DMS114 treated with DMSO at 0.1 percent for 48 hours (cell line): ENCODE data around the gene HSDL1.

Source experiments
- DNase-seq: peaks from one replicate; lab custom pipeline; 2025; ENCODE audit not compliant: unreplicated experiment; lab: John Stamatoyannopoulos, UW

Gene HSDL1

GRCh38 chr16:84144859-84145639, at the start of gene HSDL1, which contains the start of gene DNAAF1:
TSS of gene HSDL1 (minus strand) at chr16:84145177. CDS start at chr16:84131321, 13,856 bp downstream.
TSS of gene DNAAF1 (plus strand) at chr16:84145308. CDS start at chr16:84145441, 133 bp downstream.
- peak; percentile 70 for DNase-seq

- DNase-seq = no peak
These were observed 49.0 kb upstream of the HSDL1 start for GRCh38 chr16:84194018-84194417.

GRCh38 chr16:84193480-84193879, 48.5 kb upstream of the HSDL1 start:
- no peak for DNase-seq

GRCh38 chr16:84191466-84191865, 46.5 kb upstream of the HSDL1 start:
- no peak for DNase-seq

- no peak for DNase-seq
These were observed 45.9 kb upstream of the HSDL1 start, which contains the start of gene ADAD2 for GRCh38 chr16:84190731-84191388. TSS of gene ADAD2 (plus strand) at chr16:84191157. CDS start at chr16:84191231, 74 bp downstream.

- DNase-seq = peak; percentile 86
These were observed 41.9 kb upstream of the HSDL1 start, which contains the start of gene TAF1C for GRCh38 chr16:84186685-84187437. TSS of gene TAF1C (minus strand) at chr16:84187057. CDS start at chr16:84184988, 2,069 bp downstream.

GRCh38 chr16:84184775-84185174, 39.8 kb upstream of the HSDL1 start:
- no peak for DNase-seq

- no peak for DNase-seq
These were observed 39.1 kb upstream of the HSDL1 start for GRCh38 chr16:84183911-84184591.

- DNase-seq = no peak
These were observed 38.5 kb upstream of the HSDL1 start for GRCh38 chr16:84183572-84183875.

GRCh38 chr16:84182680-84183571, 37.9 kb upstream of the HSDL1 start:
- DNase-seq = no peak

- DNase-seq = no peak
These were observed 37.1 kb upstream of the HSDL1 start for GRCh38 chr16:84182104-84182503.

GRCh38 chr16:84181144-84181915, 36.4 kb upstream of the HSDL1 start:
- no peak for DNase-seq

GRCh38 chr16:84180519-84181140, 35.7 kb upstream of the HSDL1 start:
- DNase-seq = no peak

- no peak for DNase-seq
These were observed 34.8 kb upstream of the HSDL1 start for GRCh38 chr16:84179612-84180320.

GRCh38 chr16:84178892-84179611, 34.1 kb upstream of the HSDL1 start:
- DNase-seq = no peak

GRCh38 chr16:84178146-84178765, 33.3 kb upstream of the HSDL1 start:
- no peak for DNase-seq

- DNase-seq = no peak
These were observed 32.7 kb upstream of the HSDL1 start for GRCh38 chr16:84177741-84178073.
